ENCODE measurements around the gene SAMD1. TPM values are rescaled to one million over a fixed set of nuclear protein-coding genes. Genes with fewer than 3 reads are reported as not detected.

The SAMD1 gene
- total and polyA plus RNA-seq, 2 of the 13 experiments (the other 11 are each of a cell fraction or from before 2014, with no cell fraction given): 17.5 to 45.0 TPM

- TF ChIP-seq CTCF (CRISPR knock-in tag; IDR thresholded peaks at IDR 0.05) (peak; percentile 62), ZNF263 (CRISPR knock-in tag; IDR thresholded peaks at IDR 0.05) (no peak), BRF2 (CRISPR knock-in tag; IDR thresholded peaks at IDR 0.05) (no peak), POLR2AphosphoS2 (IDR thresholded peaks at IDR 0.05; ENCODE audit: low read depth, low read length) (no peak), MTERF4 (CRISPR knock-in tag; IDR thresholded peaks at IDR 0.05) (no peak), ZBTB40 (IDR thresholded peaks at IDR 0.05) (peak; percentile 99), ZBTB40 (CRISPR knock-in tag; IDR thresholded peaks at IDR 0.05) (peak; percentile 100), SIX4 (CRISPR knock-in tag; IDR thresholded peaks at IDR 0.05) (no peak), ZNF142 (CRISPR knock-in tag; IDR thresholded peaks at IDR 0.05) (no peak)
Measured at GRCh38 chr19:14091081-14091812, 696 bp upstream of the SAMD1 start (continued).
